ENCODE data around the gene ARMC10.
"Not testable (repeated sequence)": the region's sequence is repeated elsewhere in the genome, so short reads cannot be mapped to it uniquely, and the experiment has no call there.

ARMC10 gene

DNA sequence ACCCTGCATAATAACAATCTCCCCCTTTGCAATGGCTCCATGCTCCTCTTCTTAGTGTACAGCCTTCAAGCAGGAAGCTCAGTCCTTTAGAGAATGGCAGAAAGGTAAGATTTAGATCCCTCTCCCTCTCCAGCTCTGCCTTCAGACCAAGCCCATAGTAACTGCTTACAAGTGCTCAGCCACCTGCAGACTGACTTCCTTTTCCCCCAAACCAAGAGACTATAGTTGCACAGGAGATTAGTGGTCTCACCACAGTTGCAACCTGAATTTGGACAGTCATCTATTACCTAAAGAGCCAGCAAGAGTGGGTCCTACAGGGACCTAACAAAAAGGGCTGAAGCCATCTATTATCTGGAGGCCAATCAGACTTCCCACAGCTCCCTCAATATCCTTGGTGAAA lies 16.8 kb upstream of the ARMC10 start:
- H3K27me3 ChIP-seq (ENCODE audit: control insufficient read depth, insufficient read depth, low read length): no peaks in the 10 kb centered on the region
- H3K27ac ChIP-seq (ENCODE audit: low read depth, low read length): no peak overlapping the region
- no peaks in the 10 kb centered on the region for H3K9me3 ChIP-seq (ENCODE audit: control insufficient read depth, insufficient read depth, low read depth, low read length)
- H3K4me3 ChIP-seq (ENCODE audit: low read depth, low read length): no peak overlapping the region
- no peak overlapping the region for H3K9ac ChIP-seq (ENCODE audit: low read length)
- no peaks in the 10 kb centered on the region; the same call in 1 of the 2 replicates for H3K36me3 ChIP-seq (ENCODE audit: control insufficient read depth, insufficient read depth, low read length)
- peaks cover 3% of the 10 kb centered on the region for H3K4me1 ChIP-seq (ENCODE audit: control insufficient read depth, insufficient read depth, low read length)

DNA sequence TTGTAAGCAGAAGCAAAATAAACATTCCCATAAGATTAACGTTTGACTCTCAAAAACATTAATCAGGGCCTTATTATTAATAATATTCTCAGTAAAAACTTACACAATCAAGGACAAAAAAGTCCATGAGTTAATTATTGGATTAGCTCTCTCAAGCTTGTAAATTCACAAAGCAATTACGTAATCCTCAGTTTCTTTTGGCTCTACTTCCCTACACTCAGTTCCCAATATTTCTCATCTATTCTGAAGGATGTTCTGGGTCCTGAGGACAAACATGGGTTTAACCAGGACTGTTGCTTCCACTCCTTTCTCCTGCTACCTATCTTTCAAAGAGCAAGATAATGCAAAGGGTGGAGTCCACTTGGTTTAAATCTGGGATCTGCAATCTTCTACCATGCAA lies 15.5 kb upstream of the ARMC10 start:
- H3K27ac ChIP-seq (ENCODE audit: low read depth, low read length): no peak overlapping the region
- no peaks in the 10 kb centered on the region for H3K27me3 ChIP-seq (ENCODE audit: control insufficient read depth, insufficient read depth, low read length)
- no peaks in the 10 kb centered on the region for H3K36me3 ChIP-seq (ENCODE audit: control insufficient read depth, insufficient read depth, low read length)
- H3K4me3 ChIP-seq (ENCODE audit: low read depth, low read length): no peak overlapping the region
- H3K9ac ChIP-seq (ENCODE audit: low read length): no peak overlapping the region
- no peaks in the 10 kb centered on the region for H3K9me3 ChIP-seq (ENCODE audit: control insufficient read depth, insufficient read depth, low read depth, low read length)
- peaks cover 3% of the 10 kb centered on the region for H3K4me1 ChIP-seq (ENCODE audit: control insufficient read depth, insufficient read depth, low read length)

DNA sequence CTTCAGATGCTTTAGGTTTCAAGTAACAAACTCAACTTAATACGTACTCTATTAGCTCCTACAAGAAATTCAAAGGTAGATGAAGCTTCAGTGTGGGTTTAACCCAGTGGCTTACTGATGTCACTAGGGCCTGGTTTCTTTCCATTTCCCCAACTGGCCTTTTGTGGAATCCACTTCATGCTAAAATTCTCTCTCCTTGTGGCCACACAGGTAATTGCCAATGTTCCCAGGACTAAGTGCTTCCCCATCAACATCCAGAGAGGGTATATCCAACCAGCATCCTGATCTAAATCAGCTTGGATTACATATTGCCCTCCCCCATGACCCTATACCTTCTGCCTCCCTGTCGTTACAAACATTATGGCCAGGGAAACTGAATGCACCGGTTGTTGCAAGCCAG lies 11.0 kb upstream of the ARMC10 start:
- peaks cover 3% of the 10 kb centered on the region for H3K4me1 ChIP-seq (ENCODE audit: control insufficient read depth, insufficient read depth, low read length)
- H3K27me3 ChIP-seq (ENCODE audit: control insufficient read depth, insufficient read depth, low read length): no peaks in the 10 kb centered on the region
- H3K4me3 ChIP-seq (ENCODE audit: low read depth, low read length): no peak overlapping the region
- no peak overlapping the region for H3K27ac ChIP-seq (ENCODE audit: low read depth, low read length)
- H3K9ac ChIP-seq (ENCODE audit: low read length): no peak overlapping the region
- no peaks in the 10 kb centered on the region for H3K36me3 ChIP-seq (ENCODE audit: control insufficient read depth, insufficient read depth, low read length)
- peaks cover 12% of the 10 kb centered on the region for H3K9me3 ChIP-seq (ENCODE audit: control insufficient read depth, insufficient read depth, low read depth, low read length)

DNA sequence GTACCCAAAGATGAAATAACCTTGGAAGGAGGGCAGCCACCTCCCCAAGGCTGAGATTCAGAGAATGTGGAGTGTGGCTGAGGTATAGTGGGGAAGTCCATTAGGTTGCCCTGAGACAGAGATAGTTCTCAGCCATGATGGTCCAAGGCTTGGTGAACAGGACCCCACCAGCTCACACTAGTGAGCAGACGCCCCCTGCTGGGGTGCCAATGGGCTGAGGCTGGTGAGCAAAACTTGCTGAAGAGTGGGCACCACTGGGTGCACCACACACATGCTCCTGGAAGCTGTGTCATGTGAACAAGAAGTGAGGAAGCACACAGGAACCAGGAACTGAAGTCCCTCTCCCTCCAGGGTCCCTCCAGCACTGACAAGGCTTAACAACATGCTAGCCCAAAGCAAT lies 9.3 kb upstream of the ARMC10 start:
- Histone ChIP-seq H3K4me3 (ENCODE audit: low read depth, low read length) (no peak overlapping the region), H3K36me3 (ENCODE audit: control insufficient read depth, insufficient read depth, low read length) (no peaks in the 10 kb centered on the region), H3K27me3 (ENCODE audit: control insufficient read depth, insufficient read depth, low read length) (no peaks in the 10 kb centered on the region), H3K27ac (ENCODE audit: low read depth, low read length) (no peak overlapping the region), H3K4me1 (ENCODE audit: control insufficient read depth, insufficient read depth, low read length) (peaks cover 3% of the 10 kb centered on the region), H3K9ac (ENCODE audit: low read length) (no peak overlapping the region), H3K9me3 (ENCODE audit: control insufficient read depth, insufficient read depth, low read depth, low read length) (peaks cover 14% of the 10 kb centered on the region)

DNA sequence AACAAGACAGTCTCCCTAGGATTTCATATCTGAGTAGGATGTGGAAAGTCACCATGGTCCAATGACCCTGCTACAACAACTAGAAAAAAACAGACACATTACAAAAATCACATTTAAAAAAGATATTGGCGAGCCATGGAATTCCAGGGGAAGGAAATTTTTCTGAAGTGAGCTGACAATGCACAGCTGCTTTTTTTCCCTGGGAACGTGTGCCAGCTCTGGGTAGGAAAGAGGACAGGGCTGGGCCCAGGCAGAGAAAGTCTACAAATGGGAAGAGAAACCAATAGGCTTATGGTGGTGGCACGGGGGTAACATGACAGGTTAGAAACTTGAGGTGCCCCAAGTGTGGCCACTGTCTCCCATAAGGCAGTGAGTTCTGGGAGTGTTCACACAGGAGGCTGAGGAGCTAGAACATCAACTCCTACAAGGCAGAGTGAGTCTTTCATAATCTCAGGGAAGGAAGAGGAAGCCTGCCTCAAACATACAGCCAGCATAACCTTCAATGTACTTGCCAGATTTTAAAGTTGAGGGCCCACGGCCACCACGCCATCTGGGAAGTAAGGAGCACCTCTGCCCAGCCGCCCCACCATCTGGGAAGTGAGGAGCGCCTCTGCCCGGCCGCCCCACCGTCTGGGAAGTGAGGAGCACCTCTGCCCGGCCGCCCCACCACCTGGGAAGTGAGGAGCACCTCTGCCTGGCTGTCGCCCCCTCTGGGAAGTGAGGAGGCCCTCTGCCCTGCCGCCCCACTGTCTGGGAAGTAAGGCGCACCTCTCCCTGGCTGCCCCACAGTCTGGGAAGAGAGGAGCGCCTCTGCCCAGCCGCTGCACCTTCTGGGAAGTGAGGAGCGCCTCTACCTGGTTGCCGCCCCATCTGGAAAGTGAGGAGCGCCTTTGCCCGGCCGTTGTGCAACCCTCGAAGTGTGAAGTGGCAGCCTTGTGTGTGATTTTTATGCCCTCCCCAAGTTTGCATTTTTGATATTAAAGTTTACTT lies 6.2 kb upstream of the ARMC10 start:
- H3K9me3 ChIP-seq (ENCODE audit: control insufficient read depth, insufficient read depth, low read depth, low read length): peaks cover 14% of the 10 kb centered on the region
- H3K4me3 ChIP-seq (ENCODE audit: low read depth, low read length): no peak overlapping the region
- H3K27me3 ChIP-seq (ENCODE audit: control insufficient read depth, insufficient read depth, low read length): no peaks in the 10 kb centered on the region
- H3K9ac ChIP-seq (ENCODE audit: low read length): no peak overlapping the region
- H3K4me1 ChIP-seq (ENCODE audit: control insufficient read depth, insufficient read depth, low read length): no peaks in the 10 kb centered on the region
- no peak overlapping the region for H3K27ac ChIP-seq (ENCODE audit: low read depth, low read length)
- H3K36me3 ChIP-seq (ENCODE audit: control insufficient read depth, insufficient read depth, low read length): no peaks in the 10 kb centered on the region

DNA sequence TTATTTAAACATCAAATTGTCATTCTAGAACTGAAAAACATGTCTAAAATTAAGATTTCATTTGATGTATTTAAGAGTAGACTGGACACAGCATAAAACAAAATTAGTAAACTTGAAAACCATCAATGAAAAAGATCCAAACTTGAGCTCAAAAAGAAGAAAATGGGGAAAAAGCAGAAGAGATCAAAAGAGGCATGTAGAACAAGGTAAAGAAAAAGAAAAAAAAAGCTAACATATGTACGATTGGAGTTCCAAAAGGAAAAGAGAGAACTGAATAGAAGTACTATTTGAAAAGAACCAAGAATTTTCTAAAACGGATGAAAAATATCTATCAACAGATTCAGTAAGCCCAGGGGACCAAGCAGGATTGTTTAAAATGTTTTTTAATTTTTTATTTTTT lies 3.9 kb upstream of the ARMC10 start:
- Histone ChIP-seq H3K4me1 (ENCODE audit: control insufficient read depth, insufficient read depth, low read length) (no peaks in the 10 kb centered on the region), H3K9me3 (ENCODE audit: control insufficient read depth, insufficient read depth, low read depth, low read length) (peaks cover 14% of the 10 kb centered on the region), H3K27me3 (ENCODE audit: control insufficient read depth, insufficient read depth, low read length) (no peaks in the 10 kb centered on the region), H3K36me3 (ENCODE audit: control insufficient read depth, insufficient read depth, low read length) (no peaks in the 10 kb centered on the region), H3K4me3 (ENCODE audit: low read depth, low read length) (no peak overlapping the region), H3K27ac (ENCODE audit: low read depth, low read length) (no peak overlapping the region), H3K9ac (ENCODE audit: low read length) (no peak overlapping the region)

DNA sequence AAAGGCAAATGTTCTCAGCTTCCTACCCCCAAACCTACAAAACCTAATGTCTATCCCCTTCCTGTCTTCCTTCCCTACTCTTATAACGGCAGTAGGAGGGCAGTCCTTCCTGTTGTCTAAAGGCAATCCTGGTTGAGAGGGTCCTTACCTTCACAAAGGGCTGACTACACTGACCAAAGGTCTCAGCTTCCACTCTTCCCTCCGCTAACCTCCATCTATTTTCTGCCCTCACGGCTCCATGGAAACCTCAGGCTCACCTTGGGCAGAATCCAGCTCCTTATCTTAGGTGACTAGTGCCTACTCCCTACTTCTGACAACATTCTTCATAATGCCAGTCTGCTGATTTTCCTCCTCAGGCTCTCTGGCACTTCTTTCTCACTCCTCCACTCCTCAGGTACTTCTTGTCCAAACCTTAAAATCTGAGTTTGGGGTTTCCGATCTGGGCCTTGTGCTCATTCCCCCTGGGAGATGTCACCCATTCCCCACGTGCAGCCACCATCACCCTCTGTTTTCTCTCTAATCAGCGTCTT lies 886 bp upstream of the ARMC10 start:
- H3K4me3 ChIP-seq (ENCODE audit: low read depth, low read length): peak overlapping the region; percentile 90
- H3K27me3 ChIP-seq (ENCODE audit: control insufficient read depth, insufficient read depth, low read length): no peaks in the 10 kb centered on the region
- no peak overlapping the region for H3K27ac ChIP-seq (ENCODE audit: low read depth, low read length)
- H3K36me3 ChIP-seq (ENCODE audit: control insufficient read depth, insufficient read depth, low read length): no peaks in the 10 kb centered on the region
- peak overlapping the region; percentile 55 for H3K9ac ChIP-seq (ENCODE audit: low read length)
- no peaks in the 10 kb centered on the region for H3K4me1 ChIP-seq (ENCODE audit: control insufficient read depth, insufficient read depth, low read length)
- peaks cover 3% of the 10 kb centered on the region for H3K9me3 ChIP-seq (ENCODE audit: control insufficient read depth, insufficient read depth, low read depth, low read length)

DNA sequence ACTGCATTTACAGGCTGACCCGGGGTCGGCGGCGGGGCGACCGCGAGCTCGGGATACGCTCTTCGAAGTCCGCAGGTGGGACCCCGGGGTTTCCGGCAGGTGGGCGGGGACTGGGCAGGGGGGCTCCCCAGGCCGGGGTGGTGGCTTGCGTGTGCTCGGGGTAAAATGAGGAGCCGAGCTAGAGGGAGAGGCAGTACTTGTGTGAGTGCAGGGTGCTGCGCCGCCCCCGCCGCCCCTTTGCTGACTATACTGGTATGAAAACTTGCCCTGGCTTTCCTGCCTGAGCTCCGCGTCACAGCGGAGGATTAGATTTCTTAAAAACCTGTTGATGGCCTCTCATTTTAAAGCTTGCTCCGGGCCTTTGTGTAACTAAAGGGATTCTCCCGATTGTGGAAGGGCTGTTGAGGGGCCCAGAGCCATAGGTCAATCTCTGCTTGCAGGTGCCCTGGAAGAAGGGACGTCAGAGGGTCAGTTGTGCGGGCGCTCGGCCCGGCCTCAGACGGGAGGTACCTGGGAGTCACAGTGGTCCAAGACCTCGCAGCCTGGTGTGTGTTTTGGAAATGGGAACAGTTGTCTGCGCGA lies 488 bp downstream of the ARMC10 start:
- H3K9ac ChIP-seq (ENCODE audit: low read length): peak overlapping the region; percentile 55
- H3K4me1 ChIP-seq (ENCODE audit: control insufficient read depth, insufficient read depth, low read length): no peaks in the 10 kb centered on the region
- H3K9me3 ChIP-seq (ENCODE audit: control insufficient read depth, insufficient read depth, low read depth, low read length): no peaks in the 10 kb centered on the region
- H3K4me3 ChIP-seq (ENCODE audit: low read depth, low read length): peak overlapping the region; percentile 90
- no peaks in the 10 kb centered on the region for H3K27me3 ChIP-seq (ENCODE audit: control insufficient read depth, insufficient read depth, low read length)
- peak overlapping the region; percentile 66; the same call in 1 of the 2 replicates for H3K27ac ChIP-seq (ENCODE audit: low read depth, low read length)
- no peaks in the 10 kb centered on the region for H3K36me3 ChIP-seq (ENCODE audit: control insufficient read depth, insufficient read depth, low read length)

DNA sequence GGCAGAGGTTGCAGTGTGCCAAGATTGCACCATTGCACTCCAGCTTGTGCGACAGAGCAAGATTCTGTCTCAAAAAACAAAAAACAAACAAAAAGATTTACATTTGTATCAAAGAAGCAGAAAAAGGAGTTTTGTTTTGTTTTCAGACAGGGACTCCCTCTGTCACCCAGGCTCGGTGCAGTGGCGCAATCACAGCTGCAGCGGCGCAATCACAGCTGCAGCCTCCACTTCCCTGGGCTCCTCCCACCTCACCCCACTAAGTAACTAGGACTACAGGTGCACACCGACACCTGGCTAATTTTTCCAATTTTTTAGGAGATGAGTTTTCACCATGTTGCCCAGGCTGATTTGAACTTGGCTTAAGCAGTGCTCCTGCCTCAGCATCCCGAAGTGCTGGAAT lies 1.8 kb downstream of the ARMC10 start:
- no peaks in the 10 kb centered on the region for H3K4me1 ChIP-seq (ENCODE audit: control insufficient read depth, insufficient read depth, low read length)
- no peaks in the 10 kb centered on the region for H3K9me3 ChIP-seq (ENCODE audit: control insufficient read depth, insufficient read depth, low read depth, low read length)
- no peaks in the 10 kb centered on the region for H3K36me3 ChIP-seq (ENCODE audit: control insufficient read depth, insufficient read depth, low read length)
- no peaks in the 10 kb centered on the region for H3K27me3 ChIP-seq (ENCODE audit: control insufficient read depth, insufficient read depth, low read length)
- H3K9ac ChIP-seq (ENCODE audit: low read length): no peak overlapping the region
- H3K4me3 ChIP-seq (ENCODE audit: low read depth, low read length): no peak overlapping the region
- H3K27ac ChIP-seq (ENCODE audit: low read depth, low read length): no peak overlapping the region

DNA sequence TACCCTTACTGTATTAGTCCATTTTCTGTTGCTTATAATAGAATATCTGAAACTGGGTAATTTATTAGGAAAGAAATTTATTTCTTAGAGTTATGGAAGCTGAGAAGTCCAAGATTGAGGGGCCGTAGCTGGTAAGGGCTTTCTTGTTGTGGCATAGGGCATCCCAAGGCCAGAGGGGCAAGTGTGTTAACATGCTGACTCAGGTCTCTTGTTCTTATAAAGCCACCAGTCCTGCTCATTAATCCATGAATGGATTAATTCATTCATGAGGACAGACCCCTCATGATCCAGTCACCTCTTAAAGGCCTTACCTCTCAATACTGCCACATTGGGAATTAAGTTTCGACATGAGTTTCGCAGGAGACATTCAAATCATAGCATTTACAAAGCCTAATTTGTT lies 2.4 kb downstream of the ARMC10 start:
- Histone ChIP-seq H3K9me3 (ENCODE audit: control insufficient read depth, insufficient read depth, low read depth, low read length) (no peaks in the 10 kb centered on the region), H3K4me3 (ENCODE audit: low read depth, low read length) (no peak overlapping the region), H3K36me3 (ENCODE audit: control insufficient read depth, insufficient read depth, low read length) (no peaks in the 10 kb centered on the region), H3K27me3 (ENCODE audit: control insufficient read depth, insufficient read depth, low read length) (no peaks in the 10 kb centered on the region), H3K4me1 (ENCODE audit: control insufficient read depth, insufficient read depth, low read length) (no peaks in the 10 kb centered on the region), H3K27ac (ENCODE audit: low read depth, low read length) (no peak overlapping the region), H3K9ac (ENCODE audit: low read length) (no peak overlapping the region)

DNA sequence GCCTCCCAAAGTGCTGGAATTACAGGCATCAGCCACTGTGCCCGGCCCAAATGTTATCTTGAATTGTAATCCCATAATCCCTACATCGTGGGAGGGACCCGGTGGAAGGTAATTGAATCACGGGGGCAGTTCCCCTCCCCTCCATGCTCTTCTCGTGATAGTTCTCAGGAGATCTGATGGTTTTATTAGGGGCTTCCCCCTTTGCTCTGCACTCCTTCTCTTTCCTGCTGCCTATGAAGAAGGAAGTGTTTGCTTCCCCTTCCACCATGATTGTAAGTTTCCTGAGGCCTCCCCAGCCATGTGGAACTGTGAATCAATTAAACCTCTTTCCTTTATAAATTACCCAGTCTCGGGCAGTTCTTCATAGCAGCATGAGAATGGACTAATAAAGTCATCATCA lies 3.3 kb downstream of the ARMC10 start:
- not testable (repeated sequence) for H3K4me3 ChIP-seq (ENCODE audit: low read depth, low read length); H3K4me1 ChIP-seq (ENCODE audit: control insufficient read depth, insufficient read depth, low read length); H3K9ac ChIP-seq (ENCODE audit: low read length); H3K9me3 ChIP-seq (ENCODE audit: control insufficient read depth, insufficient read depth, low read depth, low read length); H3K27me3 ChIP-seq (ENCODE audit: control insufficient read depth, insufficient read depth, low read length); H3K27ac ChIP-seq (ENCODE audit: low read depth, low read length); H3K36me3 ChIP-seq (ENCODE audit: control insufficient read depth, insufficient read depth, low read length)
